Activated naive CD8-positive, alpha-beta T cell treated with anti-CD3 and anti-CD28 coated beads, Interleukin-2, amount 50 U/mL, for 24 hours (primary cell): Measurements from ENCODE around the gene TMC5.

ENCODE experiments used
- ATAC-seq: fragments of 150-1000 bp; cut with Tn5 transposase; one replicate; pipeline ENCODE4 v1.10.0; 2021
- DNase-seq: peaks from one replicate; pipeline ENCODE4 v3.0.0; 2021
- H3K27ac Mint-ChIP-seq: one replicate; pipeline ENCODE4 v1.8.0; 2021; ENCODE audit warnings: mild to moderate bottlenecking, mixed read lengths
- H3K27me3 Mint-ChIP-seq: one replicate; pipeline ENCODE4 v1.8.0; 2021; ENCODE audit warnings: mixed read lengths
- H3K36me3 Mint-ChIP-seq: one replicate; pipeline ENCODE4 v1.8.0; 2021; ENCODE audit warnings: low read depth, mixed read lengths
- H3K4me1 Mint-ChIP-seq: one replicate; pipeline ENCODE4 v1.8.0; 2021; ENCODE audit warnings: mixed read lengths
- H3K4me3 Mint-ChIP-seq: one replicate; pipeline ENCODE4 v1.8.0; 2021; ENCODE audit warnings: mild to moderate bottlenecking, moderate library complexity, mixed read lengths
- H3K9me3 Mint-ChIP-seq: one replicate; pipeline ENCODE4 v1.8.0; 2021; ENCODE audit warnings: mixed read lengths

The TMC5 gene

GRCh38 chr16:19520861-19521331 is 103.2 kb downstream of the TMC5 start:
- H3K36me3 Mint-ChIP-seq: peaks cover 19% of the 10 kb centered on the region

GRCh38 chr16:19521471-19522396 is 104.1 kb downstream of the TMC5 start, which contains the start of gene GDE1:
Gene GDE1 (minus strand): TSS chr16:19522098. CDS start chr16:19521964, 134 bp downstream.
- Mint-ChIP-seq H3K27ac (peak within 1 kb of the TSS; percentile 87), H3K36me3 (peaks cover 12% of the 10 kb centered on the region), H3K4me1 (peaks cover 63% of the 10 kb centered on the region), H3K4me3 (peak within 1 kb of the TSS; percentile 93), H3K27me3 (no peaks in the 10 kb centered on the region), H3K9me3 (no peaks in the 10 kb centered on the region)
- ATAC-seq (peak; percentile 87), DNase-seq (peak; percentile 95)

More at GRCh38 chr16:19520861-19521331, 103.2 kb downstream of the TMC5 start:
- H3K27ac Mint-ChIP-seq: peak overlapping the region; percentile 87
- no peak for ATAC-seq
- H3K27me3 Mint-ChIP-seq: no peaks in the 10 kb centered on the region
- DNase-seq: no peak
- peaks cover 61% of the 10 kb centered on the region for H3K4me1 Mint-ChIP-seq
- H3K9me3 Mint-ChIP-seq: no peaks in the 10 kb centered on the region
- peak overlapping the region; percentile 93 for H3K4me3 Mint-ChIP-seq

- H3K27me3 Mint-ChIP-seq: no peaks in the 10 kb centered on the region
Observed at GRCh38 chr16:19522397-19522732, 104.7 kb downstream of the TMC5 start.

GRCh38 chr16:19522760-19523159 is 105.1 kb downstream of the TMC5 start:
- no peak for DNase-seq
- Mint-ChIP-seq H3K9me3 (no peaks in the 10 kb centered on the region), H3K36me3 (peaks cover 4% of the 10 kb centered on the region), H3K27me3 (no peaks in the 10 kb centered on the region), H3K27ac (no peak overlapping the region), H3K4me3 (no peak overlapping the region), H3K4me1 (peaks cover 53% of the 10 kb centered on the region)
- ATAC-seq: no peak

More at GRCh38 chr16:19522397-19522732, 104.7 kb downstream of the TMC5 start:
- ATAC-seq (no peak), DNase-seq (no peak)
- H3K9me3 Mint-ChIP-seq: no peaks in the 10 kb centered on the region
- peak overlapping the region; percentile 93 for H3K4me3 Mint-ChIP-seq
- peak overlapping the region; percentile 87 for H3K27ac Mint-ChIP-seq
- H3K4me1 Mint-ChIP-seq: peaks cover 57% of the 10 kb centered on the region
- H3K36me3 Mint-ChIP-seq: peaks cover 6% of the 10 kb centered on the region

GRCh38 chr16:19523184-19523558 is 105.5 kb downstream of the TMC5 start:
- H3K27ac Mint-ChIP-seq: no peak overlapping the region
- peaks cover 52% of the 10 kb centered on the region for H3K4me1 Mint-ChIP-seq
- peaks cover 7% of the 10 kb centered on the region for H3K36me3 Mint-ChIP-seq
- H3K9me3 Mint-ChIP-seq: no peaks in the 10 kb centered on the region
- ATAC-seq (no peak), DNase-seq (no peak)
- no peaks in the 10 kb centered on the region for H3K27me3 Mint-ChIP-seq
- no peak overlapping the region for H3K4me3 Mint-ChIP-seq

- no peaks in the 10 kb centered on the region for H3K9me3 Mint-ChIP-seq
- H3K4me3 Mint-ChIP-seq: peak within 1 kb of the TSS; percentile 92
- ATAC-seq (peak; percentile 87), DNase-seq (peak; percentile 92)
- H3K27ac Mint-ChIP-seq: peak within 1 kb of the TSS; percentile 86
- peaks cover 10% of the 10 kb centered on the region for H3K36me3 Mint-ChIP-seq
- no peaks in the 10 kb centered on the region for H3K27me3 Mint-ChIP-seq
- H3K4me1 Mint-ChIP-seq: peaks cover 46% of the 10 kb centered on the region
Observed at GRCh38 chr16:19523559-19524355, 106.1 kb downstream of the TMC5 start, which contains the start of gene CCP110. Gene CCP110 (plus strand): TSS chr16:19523942. CDS start chr16:19527882, 3,940 bp downstream.

- Mint-ChIP-seq H3K9me3 (no peaks in the 10 kb centered on the region), H3K4me3 (peak overlapping the region; percentile 92), H3K36me3 (peaks cover 14% of the 10 kb centered on the region), H3K4me1 (peaks cover 44% of the 10 kb centered on the region), H3K27me3 (no peaks in the 10 kb centered on the region), H3K27ac (peak overlapping the region; percentile 56)
- DNase-seq: no peak
- no peak for ATAC-seq
Observed at GRCh38 chr16:19524356-19524615, 106.6 kb downstream of the TMC5 start.

GRCh38 chr16:19524616-19525384 is 107.1 kb downstream of the TMC5 start:
- peak overlapping the region; percentile 92 for H3K4me3 Mint-ChIP-seq
- no peaks in the 10 kb centered on the region for H3K27me3 Mint-ChIP-seq
- H3K27ac Mint-ChIP-seq: peak overlapping the region; percentile 56
- DNase-seq: no peak
- ATAC-seq: no peak
- H3K36me3 Mint-ChIP-seq: peaks cover 16% of the 10 kb centered on the region
- H3K9me3 Mint-ChIP-seq: no peaks in the 10 kb centered on the region
- peaks cover 44% of the 10 kb centered on the region for H3K4me1 Mint-ChIP-seq

GRCh38 chr16:19525385-19525723 is 107.7 kb downstream of the TMC5 start:
- H3K9me3 Mint-ChIP-seq: no peaks in the 10 kb centered on the region
- no peak for ATAC-seq
- H3K27ac Mint-ChIP-seq: peak overlapping the region; percentile 56
- peak overlapping the region; percentile 92 for H3K4me3 Mint-ChIP-seq
- no peaks in the 10 kb centered on the region for H3K27me3 Mint-ChIP-seq
- H3K4me1 Mint-ChIP-seq: peaks cover 41% of the 10 kb centered on the region
- peaks cover 18% of the 10 kb centered on the region for H3K36me3 Mint-ChIP-seq
- no peak for DNase-seq

- H3K4me3 Mint-ChIP-seq: no peak overlapping the region
- no peaks in the 10 kb centered on the region for H3K9me3 Mint-ChIP-seq
- peaks cover 25% of the 10 kb centered on the region for H3K36me3 Mint-ChIP-seq
- H3K4me1 Mint-ChIP-seq: peaks cover 29% of the 10 kb centered on the region
- H3K27ac Mint-ChIP-seq: no peak overlapping the region
- H3K27me3 Mint-ChIP-seq: no peaks in the 10 kb centered on the region
- DNase-seq (no peak), ATAC-seq (no peak)
Observed at GRCh38 chr16:19527161-19527560, 109.5 kb downstream of the TMC5 start.

GRCh38 chr16:19528666-19529065 is 111.0 kb downstream of the TMC5 start:
- no peaks in the 10 kb centered on the region for H3K9me3 Mint-ChIP-seq
- no peak overlapping the region for H3K27ac Mint-ChIP-seq
- ATAC-seq (no peak), DNase-seq (no peak)
- no peaks in the 10 kb centered on the region for H3K27me3 Mint-ChIP-seq
- peaks cover 18% of the 10 kb centered on the region for H3K4me1 Mint-ChIP-seq
- no peak overlapping the region for H3K4me3 Mint-ChIP-seq
- peaks cover 33% of the 10 kb centered on the region for H3K36me3 Mint-ChIP-seq

- no peak for DNase-seq
- H3K4me1 Mint-ChIP-seq: no peaks in the 10 kb centered on the region
- H3K9me3 Mint-ChIP-seq: no peaks in the 10 kb centered on the region
- H3K4me3 Mint-ChIP-seq: no peak overlapping the region
- no peak overlapping the region for H3K27ac Mint-ChIP-seq
- peaks cover 54% of the 10 kb centered on the region for H3K36me3 Mint-ChIP-seq
- ATAC-seq: no peak
- no peaks in the 10 kb centered on the region for H3K27me3 Mint-ChIP-seq
Observed at GRCh38 chr16:19532601-19533000, 114.9 kb downstream of the TMC5 start.

GRCh38 chr16:19540241-19540970 is 122.7 kb downstream of the TMC5 start:
- Mint-ChIP-seq H3K27ac (no peak overlapping the region), H3K4me1 (no peaks in the 10 kb centered on the region), H3K27me3 (no peaks in the 10 kb centered on the region), H3K4me3 (no peak overlapping the region), H3K9me3 (no peaks in the 10 kb centered on the region), H3K36me3 (peaks cover 53% of the 10 kb centered on the region)
- no peak for ATAC-seq
- DNase-seq: no peak
